Fibroblast of lung (primary cell): ENCODE measurements around the gene GSN. TPM values are rescaled to one million over a fixed set of nuclear protein-coding genes. Genes with fewer than 3 reads are reported as not detected.

ENCODE experiments used
- DNase-seq, 2 donors: peaks; one replicate each; pipeline versions ENCODE4 v3.0.0 to v3.0.0-alpha.2; 2010; ENCODE audit warnings: low read depth in 2 of 2
- H2AFZ ChIP-seq: 2 replicates; pipeline ENCODE4 v1.5.1; 2012; ENCODE audit warnings: low read length, control low read depth, inconsistent platforms
- H3K27ac ChIP-seq: 2 replicates; pipeline ENCODE4 v1.5.1; 2011; ENCODE audit warnings: low read length, control low read depth; ENCODE audit not compliant: insufficient read depth
- H3K27me3 ChIP-seq: 2 replicates; pipeline ENCODE4 v1.5.1; 2011; ENCODE audit warnings: mild to moderate bottlenecking, low read length; ENCODE audit not compliant: control insufficient read depth, insufficient read depth
- H3K36me3 ChIP-seq: 2 replicates; pipeline ENCODE4 v1.5.1; 2011; ENCODE audit warnings: low read length; ENCODE audit not compliant: control insufficient read depth, insufficient read depth
- H3K4me1 ChIP-seq: 2 replicates; pipeline ENCODE4 v1.5.1; 2011; ENCODE audit warnings: low read length; ENCODE audit not compliant: control insufficient read depth, insufficient read depth; ENCODE audit errors: extremely low read depth
- H3K4me2 ChIP-seq: 2 replicates; pipeline ENCODE4 v1.5.1; 2011; ENCODE audit warnings: low read length, control low read depth; ENCODE audit not compliant: insufficient read depth; ENCODE audit errors: extremely low read depth
- H3K4me3 ChIP-seq, 4 experiments: fragments of 200-600 bp in 1 of 4; sonication (generic) in 1 of 4; replicated peaks in 1 of 4; 2 replicates each; pipeline ENCODE4 v1.5.1; 2011 to 2016; ENCODE audit warnings: low read length in 4 of 4, low read depth in 3 of 4, mild to moderate bottlenecking in 3 of 4, control low read depth in 2 of 4, inconsistent platforms in 1 of 4, mixed read lengths in 1 of 4; ENCODE audit not compliant: insufficient read depth in 1 of 4; ENCODE audit errors: control extremely low read depth in 1 of 4
- H3K79me2 ChIP-seq: 2 replicates; pipeline ENCODE4 v1.5.1; 2012; ENCODE audit warnings: mild to moderate bottlenecking, low read length, inconsistent platforms; ENCODE audit not compliant: control insufficient read depth, insufficient read depth
- H3K9ac ChIP-seq: 2 replicates; pipeline ENCODE4 v1.5.1; 2011; ENCODE audit warnings: mild to moderate bottlenecking, low read length, control low read depth; ENCODE audit not compliant: insufficient read depth
- H3K9me3 ChIP-seq: 2 replicates; pipeline ENCODE4 v1.5.1; 2012; ENCODE audit warnings: low read depth, low read length; ENCODE audit not compliant: control insufficient read depth, insufficient read depth
- H4K20me1 ChIP-seq: 2 replicates; pipeline ENCODE4 v1.5.1; 2011; ENCODE audit warnings: low read length; ENCODE audit not compliant: control insufficient read depth, insufficient read depth; ENCODE audit errors: extremely low read depth
- EZH2 ChIP-seq: IDR thresholded peaks from 2 replicates; pipeline ENCODE4 v1.5.1; 2012; ENCODE audit warnings: low read length, control low read depth, mild to moderate bottlenecking; ENCODE audit errors: missing control alignments
- polyA plus RNA-seq, 2 donors: library from polyadenylated mRNA; depleted of rRNA in 1 of 2; stranded (reverse) in 1 of 2; unstranded in 1 of 2; fragments of >200 nt; gene quantifications; 2 replicates each; pipeline ENCODE4 v1.2.1, GENCODE V29; 2011 to 2012; ENCODE audit warnings: missing spikeins in 1 of 2
- total RNA-seq: library from RNA; depleted of rRNA; stranded (reverse); fragments of >200 nt; gene quantifications from 2 replicates; pipeline ENCODE4 v1.2.1, GENCODE V29; 2014
- TF ChIP-seq, protein P1 (sequence below), 2 donors: IDR thresholded peaks in 1 of 2; conservative IDR thresholded peaks in 1 of 2; 1 replicate in 1 of 2; 2 replicates in 1 of 2; pipeline ENCODE4 v1.5.1; 2011 to 2012; ENCODE audit warnings: low read length in 2 of 2, control low read depth in 1 of 2, inconsistent platforms in 1 of 2, low read depth in 1 of 2, mild to moderate bottlenecking in 1 of 2

The GSN gene
- total and polyA plus RNA-seq, 2 donors (not counting 1 experiment from before 2014, with no cell fraction given): 432 to 588 TPM

- Histone ChIP-seq H3K27me3 (no peaks in the 10 kb centered on the region), H3K9me3 (no peaks in the 10 kb centered on the region), H4K20me1 (no peaks in the 10 kb centered on the region), H3K79me2 (no peaks in the 10 kb centered on the region), H3K4me2 (no peak overlapping the region), H2AFZ (no peak overlapping the region), H3K36me3 (peaks cover 30% of the 10 kb centered on the region), H3K4me3 (no peak overlapping the region), H3K9ac (no peak overlapping the region), H3K27ac (no peak overlapping the region), H3K4me1 (no peaks in the 10 kb centered on the region)
- DNase-seq: no peak
- TF ChIP-seq, protein P1, sequence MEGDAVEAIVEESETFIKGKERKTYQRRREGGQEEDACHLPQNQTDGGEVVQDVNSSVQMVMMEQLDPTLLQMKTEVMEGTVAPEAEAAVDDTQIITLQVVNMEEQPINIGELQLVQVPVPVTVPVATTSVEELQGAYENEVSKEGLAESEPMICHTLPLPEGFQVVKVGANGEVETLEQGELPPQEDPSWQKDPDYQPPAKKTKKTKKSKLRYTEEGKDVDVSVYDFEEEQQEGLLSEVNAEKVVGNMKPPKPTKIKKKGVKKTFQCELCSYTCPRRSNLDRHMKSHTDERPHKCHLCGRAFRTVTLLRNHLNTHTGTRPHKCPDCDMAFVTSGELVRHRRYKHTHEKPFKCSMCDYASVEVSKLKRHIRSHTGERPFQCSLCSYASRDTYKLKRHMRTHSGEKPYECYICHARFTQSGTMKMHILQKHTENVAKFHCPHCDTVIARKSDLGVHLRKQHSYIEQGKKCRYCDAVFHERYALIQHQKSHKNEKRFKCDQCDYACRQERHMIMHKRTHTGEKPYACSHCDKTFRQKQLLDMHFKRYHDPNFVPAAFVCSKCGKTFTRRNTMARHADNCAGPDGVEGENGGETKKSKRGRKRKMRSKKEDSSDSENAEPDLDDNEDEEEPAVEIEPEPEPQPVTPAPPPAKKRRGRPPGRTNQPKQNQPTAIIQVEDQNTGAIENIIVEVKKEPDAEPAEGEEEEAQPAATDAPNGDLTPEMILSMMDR (conservative IDR thresholded peaks at IDR 0.05 in 1 of 2, IDR thresholded peaks at IDR 0.05 in 1 of 2; ENCODE audit: low read depth in 1 of 2, low read length in 2 of 2): no peak
- TF ChIP-seq EZH2: no peak
Observed at GRCh38 chr9:121312169-121312568, 44.2 kb downstream of the GSN start.

DNA sequence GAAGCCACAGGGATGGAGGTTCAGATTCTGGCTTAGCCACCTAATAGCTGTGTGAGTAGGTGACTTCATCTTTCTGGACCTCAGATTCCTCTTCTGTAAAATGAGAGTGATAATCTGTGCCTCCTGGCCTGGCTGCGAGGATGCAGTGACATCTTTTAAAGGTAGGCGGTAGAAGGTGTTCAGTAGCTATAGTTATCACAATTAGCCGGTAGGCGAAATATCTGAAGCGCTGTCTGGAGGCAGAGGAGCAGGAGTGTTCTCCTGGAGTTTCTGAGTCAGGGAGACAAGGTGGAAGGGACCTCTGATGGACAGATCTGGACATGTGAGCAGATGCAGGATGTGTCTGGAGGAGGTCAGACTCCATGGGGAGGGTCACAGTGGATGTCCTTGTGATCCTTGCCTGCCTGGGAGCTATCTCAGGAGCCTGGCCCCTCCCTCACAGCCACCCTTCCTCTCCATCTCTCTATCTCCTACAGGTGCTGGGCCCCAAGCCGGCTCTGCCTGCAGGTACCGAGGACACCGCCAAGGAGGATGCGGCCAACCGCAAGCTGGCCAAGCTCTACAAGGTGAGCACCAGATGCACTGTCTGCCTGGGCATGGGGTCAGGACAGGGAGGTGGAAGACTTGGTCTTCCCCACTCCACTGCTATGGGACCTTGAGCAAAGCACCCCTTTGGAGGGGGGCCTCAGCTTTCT is 45.6 kb downstream of the GSN start:
- H3K4me2 ChIP-seq: no peak overlapping the region
- H3K27me3 ChIP-seq: no peaks in the 10 kb centered on the region
- H3K4me3 ChIP-seq: no peak overlapping the region
- H3K4me1 ChIP-seq: no peaks in the 10 kb centered on the region
- peaks cover 25% of the 10 kb centered on the region for H3K36me3 ChIP-seq
- H2AFZ ChIP-seq: no peak overlapping the region
- no peak overlapping the region for H3K27ac ChIP-seq
- no peak overlapping the region for H3K9ac ChIP-seq
- DNase-seq: no peak
- no peak for TF ChIP-seq EZH2
- TF ChIP-seq, protein P1 (conservative IDR thresholded peaks at IDR 0.05 in 1 of 2, IDR thresholded peaks at IDR 0.05 in 1 of 2; ENCODE audit: low read depth in 1 of 2, low read length in 2 of 2): no peak
- H3K79me2 ChIP-seq: no peaks in the 10 kb centered on the region
- H3K9me3 ChIP-seq: no peaks in the 10 kb centered on the region
- H4K20me1 ChIP-seq: no peaks in the 10 kb centered on the region

- Histone ChIP-seq H3K4me2 (no peak overlapping the region), H2AFZ (no peak overlapping the region), H3K79me2 (no peaks in the 10 kb centered on the region), H3K27ac (no peak overlapping the region), H3K9me3 (no peaks in the 10 kb centered on the region), H3K4me1 (peaks cover 3% of the 10 kb centered on the region), H3K4me3 (no peak overlapping the region), H3K9ac (no peak overlapping the region), H3K27me3 (no peaks in the 10 kb centered on the region), H4K20me1 (no peaks in the 10 kb centered on the region), H3K36me3 (peaks cover 24% of the 10 kb centered on the region)
- DNase-seq: no peak
- TF ChIP-seq, protein P1 (conservative IDR thresholded peaks at IDR 0.05 in 1 of 2, IDR thresholded peaks at IDR 0.05 in 1 of 2; ENCODE audit: low read depth in 1 of 2, low read length in 2 of 2): no peak
- no peak for TF ChIP-seq EZH2
Observed at GRCh38 chr9:121316378-121316777, 48.4 kb downstream of the GSN start.
